ENCODE results near the gene TRAF2.
A peak's percentile ranks its signal among the peaks of the same experiment; 100 is the strongest.

TRAF2 gene

GRCh38 chr9:136945333-136946227 is 59.3 kb downstream of the TRAF2 start:
- peaks cover 16% of the 10 kb centered on the region for H3K4me1 Mint-ChIP-seq
- ATAC-seq (no peak), DNase-seq (no peak)
- no peak overlapping the region for H3K4me3 Mint-ChIP-seq
- H3K27ac Mint-ChIP-seq, result no peak overlapping the region
- no peaks in the 10 kb centered on the region for H3K27me3 Mint-ChIP-seq
- no peaks in the 10 kb centered on the region for H3K9me3 Mint-ChIP-seq
- H3K36me3 Mint-ChIP-seq (ENCODE audit: low read depth), result peaks cover 3% of the 10 kb centered on the region

- H3K27me3 Mint-ChIP-seq, result no peaks in the 10 kb centered on the region
- ATAC-seq (no peak), DNase-seq (no peak)
- no peaks in the 10 kb centered on the region for H3K9me3 Mint-ChIP-seq
- no peak overlapping the region for H3K4me3 Mint-ChIP-seq
- H3K27ac Mint-ChIP-seq, result no peak overlapping the region
- peaks cover 16% of the 10 kb centered on the region for H3K4me1 Mint-ChIP-seq
- no peaks in the 10 kb centered on the region for H3K36me3 Mint-ChIP-seq (ENCODE audit: low read depth)
Observed at GRCh38 chr9:136946228-136947027, 60.1 kb downstream of the TRAF2 start.

- Mint-ChIP-seq H3K27ac (no peak overlapping the region), H3K36me3 (ENCODE audit: low read depth) (no peaks in the 10 kb centered on the region), H3K4me1 (peaks cover 16% of the 10 kb centered on the region), H3K27me3 (no peaks in the 10 kb centered on the region), H3K9me3 (no peaks in the 10 kb centered on the region), H3K4me3 (no peak overlapping the region)
- DNase-seq (no peak), ATAC-seq (no peak)
Observed at GRCh38 chr9:136947028-136947891, 60.9 kb downstream of the TRAF2 start.

- ATAC-seq (no peak), DNase-seq (peak; percentile 57)
- Mint-ChIP-seq H3K9me3 (no peaks in the 10 kb centered on the region), H3K27ac (no peak overlapping the region), H3K36me3 (ENCODE audit: low read depth) (no peaks in the 10 kb centered on the region), H3K4me3 (no peak overlapping the region), H3K4me1 (peaks cover 13% of the 10 kb centered on the region), H3K27me3 (no peaks in the 10 kb centered on the region)
Observed at GRCh38 chr9:136947955-136948510, 61.7 kb downstream of the TRAF2 start.

GRCh38 chr9:136949239-136949816 is 63.0 kb downstream of the TRAF2 start:
- Mint-ChIP-seq H3K4me3 (peak overlapping the region; percentile 75), H3K4me1 (peaks cover 12% of the 10 kb centered on the region), H3K27ac (peak overlapping the region; percentile 46), H3K27me3 (no peaks in the 10 kb centered on the region), H3K36me3 (ENCODE audit: low read depth) (no peaks in the 10 kb centered on the region), H3K9me3 (no peaks in the 10 kb centered on the region)
- ATAC-seq, result no peak
- DNase-seq, result no peak

- no peaks in the 10 kb centered on the region for H3K36me3 Mint-ChIP-seq (ENCODE audit: low read depth)
- H3K4me3 Mint-ChIP-seq, result peak overlapping the region; percentile 75
- no peaks in the 10 kb centered on the region for H3K9me3 Mint-ChIP-seq
- H3K4me1 Mint-ChIP-seq, result peaks cover 8% of the 10 kb centered on the region
- ATAC-seq, result peak; percentile 93
- no peaks in the 10 kb centered on the region for H3K27me3 Mint-ChIP-seq
- DNase-seq, result peak; percentile 97
- H3K27ac Mint-ChIP-seq, result peak overlapping the region; percentile 67
Observed at GRCh38 chr9:136949817-136950655, 63.7 kb downstream of the TRAF2 start.

GRCh38 chr9:136950656-136951276 is 64.5 kb downstream of the TRAF2 start:
- Mint-ChIP-seq H3K9me3 (no peaks in the 10 kb centered on the region), H3K36me3 (ENCODE audit: low read depth) (no peaks in the 10 kb centered on the region), H3K4me3 (peak overlapping the region; percentile 75), H3K4me1 (peaks cover 8% of the 10 kb centered on the region), H3K27me3 (no peaks in the 10 kb centered on the region), H3K27ac (peak overlapping the region; percentile 67)
- DNase-seq, result no peak
- ATAC-seq, result no peak

GRCh38 chr9:136951541-136952320 is 65.4 kb downstream of the TRAF2 start, which contains the start of gene LCN12:
LCN12 (plus strand) TSS chr9:136952273; CDS start chr9:136952328, 55 bp downstream.
- no peak within 1 kb of the TSS for H3K27ac Mint-ChIP-seq
- H3K9me3 Mint-ChIP-seq, result peaks cover 3% of the 10 kb centered on the region
- DNase-seq (no peak), ATAC-seq (no peak)
- H3K27me3 Mint-ChIP-seq, result no peaks in the 10 kb centered on the region
- H3K4me1 Mint-ChIP-seq, result peaks cover 8% of the 10 kb centered on the region
- H3K4me3 Mint-ChIP-seq, result no peak within 1 kb of the TSS
- peaks cover 2% of the 10 kb centered on the region for H3K36me3 Mint-ChIP-seq (ENCODE audit: low read depth)

GRCh38 chr9:136952321-136952850 is 66.1 kb downstream of the TRAF2 start:
- DNase-seq (no peak), ATAC-seq (no peak)
- no peaks in the 10 kb centered on the region for H3K27me3 Mint-ChIP-seq
- peaks cover 2% of the 10 kb centered on the region for H3K36me3 Mint-ChIP-seq (ENCODE audit: low read depth)
- H3K9me3 Mint-ChIP-seq, result peaks cover 4% of the 10 kb centered on the region
- H3K4me1 Mint-ChIP-seq, result peaks cover 8% of the 10 kb centered on the region
- no peak overlapping the region for H3K27ac Mint-ChIP-seq
- no peak overlapping the region for H3K4me3 Mint-ChIP-seq

GRCh38 chr9:136952876-136953770 is 66.8 kb downstream of the TRAF2 start:
- Mint-ChIP-seq H3K4me3 (no peak overlapping the region), H3K36me3 (ENCODE audit: low read depth) (peaks cover 2% of the 10 kb centered on the region), H3K9me3 (peaks cover 4% of the 10 kb centered on the region), H3K27me3 (no peaks in the 10 kb centered on the region), H3K27ac (no peak overlapping the region), H3K4me1 (peaks cover 7% of the 10 kb centered on the region)
- ATAC-seq (no peak), DNase-seq (no peak)

GRCh38 chr9:136953771-136954269 is 67.5 kb downstream of the TRAF2 start:
- H3K36me3 Mint-ChIP-seq (ENCODE audit: low read depth), result peaks cover 2% of the 10 kb centered on the region
- peaks cover 4% of the 10 kb centered on the region for H3K9me3 Mint-ChIP-seq
- DNase-seq (no peak), ATAC-seq (no peak)
- H3K4me3 Mint-ChIP-seq, result no peak overlapping the region
- H3K4me1 Mint-ChIP-seq, result peaks cover 4% of the 10 kb centered on the region
- H3K27ac Mint-ChIP-seq, result no peak overlapping the region
- no peaks in the 10 kb centered on the region for H3K27me3 Mint-ChIP-seq
